ENCODE results near the gene HPSE2. TPM values are rescaled to one million over a fixed set of nuclear protein-coding genes. Genes with fewer than 3 reads are reported as not detected.

The HPSE2 gene
- total RNA-seq, 1 donor from 2014 or later, result not detected

- peak overlapping the region; percentile 91 for H3K4me3 ChIP-seq (ENCODE audit: low read depth, low read length)
- no peak for DNase-seq (ENCODE audit: low read depth)
- H3K27me3 ChIP-seq (ENCODE audit: control insufficient read depth, insufficient read depth, low read length), result no peaks in the 10 kb centered on the region
- no peak for TF ChIP-seq CTCF (IDR thresholded peaks at IDR 0.05; ENCODE audit: insufficient read depth, low read length, poor library complexity, severe bottlenecking)
- H3K36me3 ChIP-seq (ENCODE audit: control insufficient read depth, insufficient read depth, low read length), result peaks cover 2% of the 10 kb centered on the region
Measured at GRCh38 chr10:98446151-98446660, 789.4 kb downstream of the HPSE2 start.

- Histone ChIP-seq H3K36me3 (ENCODE audit: control insufficient read depth, insufficient read depth, low read length) (peaks cover 2% of the 10 kb centered on the region), H3K27me3 (ENCODE audit: control insufficient read depth, insufficient read depth, low read length) (no peaks in the 10 kb centered on the region), H3K4me3 (ENCODE audit: low read depth, low read length) (no peak overlapping the region)
- no peak for TF ChIP-seq CTCF (IDR thresholded peaks at IDR 0.05; ENCODE audit: insufficient read depth, low read length, poor library complexity, severe bottlenecking)
- no peak for DNase-seq (ENCODE audit: low read depth)
Measured at GRCh38 chr10:98445200-98445812, 790.3 kb downstream of the HPSE2 start.

- Histone ChIP-seq H3K27me3 (ENCODE audit: control insufficient read depth, insufficient read depth, low read length) (no peaks in the 10 kb centered on the region), H3K36me3 (ENCODE audit: control insufficient read depth, insufficient read depth, low read length) (peaks cover 2% of the 10 kb centered on the region), H3K4me3 (ENCODE audit: low read depth, low read length) (no peak overlapping the region)
- no peak for DNase-seq (ENCODE audit: low read depth)
- no peak for TF ChIP-seq CTCF (IDR thresholded peaks at IDR 0.05; ENCODE audit: insufficient read depth, low read length, poor library complexity, severe bottlenecking)
Measured at GRCh38 chr10:98444314-98445006, 791.2 kb downstream of the HPSE2 start.

GRCh38 chr10:98438715-98439114 is 796.9 kb downstream of the HPSE2 start:
- Histone ChIP-seq H3K27me3 (ENCODE audit: control insufficient read depth, insufficient read depth, low read length) (no peaks in the 10 kb centered on the region), H3K4me3 (ENCODE audit: low read depth, low read length) (no peak overlapping the region), H3K36me3 (ENCODE audit: control insufficient read depth, insufficient read depth, low read length) (peaks cover 4% of the 10 kb centered on the region)
- DNase-seq (ENCODE audit: low read depth), result no peak
- TF ChIP-seq CTCF (IDR thresholded peaks at IDR 0.05; ENCODE audit: insufficient read depth, low read length, poor library complexity, severe bottlenecking), result no peak

GRCh38 chr10:98436704-98437103 is 798.9 kb downstream of the HPSE2 start:
- no peak for DNase-seq (ENCODE audit: low read depth)
- peaks cover 4% of the 10 kb centered on the region for H3K36me3 ChIP-seq (ENCODE audit: control insufficient read depth, insufficient read depth, low read length)

More at GRCh38 chr10:98436704-98437103, 798.9 kb downstream of the HPSE2 start:
- no peaks in the 10 kb centered on the region for H3K27me3 ChIP-seq (ENCODE audit: control insufficient read depth, insufficient read depth, low read length)
- H3K4me3 ChIP-seq (ENCODE audit: low read depth, low read length), result no peak overlapping the region
- TF ChIP-seq CTCF (IDR thresholded peaks at IDR 0.05; ENCODE audit: insufficient read depth, low read length, poor library complexity, severe bottlenecking), result no peak
